G401 (cell line): Measurements from ENCODE around the gene CAVIN1. TPM values are rescaled to one million over a fixed set of nuclear protein-coding genes. Genes with fewer than 3 reads are reported as not detected.
"Not testable (repeated sequence)": the region's sequence is repeated elsewhere in the genome, so short reads cannot be mapped to it uniquely, and the experiment has no call there.

ENCODE experiments used
- DNase-seq: peaks from one replicate; pipeline ENCODE4 v3.0.0-alpha.2; 2015; ENCODE audit warnings: low spot score
- in situ Hi-C: cut with HindIII; loops from 2 replicates; pipeline ENCODE4 v1.10.0; 2016; ENCODE audit warnings: low sequenced_read_pairs, mixed read lengths
- total RNA-seq: library from RNA; depleted of rRNA; stranded (reverse); fragments of >200 nt; shearing (Covaris generic); gene quantifications from 2 replicates; pipeline ENCODE4 v1.2.3, GENCODE V29; 2014; rRNA removed

Gene CAVIN1, protein sequence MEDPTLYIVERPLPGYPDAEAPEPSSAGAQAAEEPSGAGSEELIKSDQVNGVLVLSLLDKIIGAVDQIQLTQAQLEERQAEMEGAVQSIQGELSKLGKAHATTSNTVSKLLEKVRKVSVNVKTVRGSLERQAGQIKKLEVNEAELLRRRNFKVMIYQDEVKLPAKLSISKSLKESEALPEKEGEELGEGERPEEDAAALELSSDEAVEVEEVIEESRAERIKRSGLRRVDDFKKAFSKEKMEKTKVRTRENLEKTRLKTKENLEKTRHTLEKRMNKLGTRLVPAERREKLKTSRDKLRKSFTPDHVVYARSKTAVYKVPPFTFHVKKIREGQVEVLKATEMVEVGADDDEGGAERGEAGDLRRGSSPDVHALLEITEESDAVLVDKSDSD
- total RNA-seq, result 755 and 829 TPM in 2 replicates

DNA sequence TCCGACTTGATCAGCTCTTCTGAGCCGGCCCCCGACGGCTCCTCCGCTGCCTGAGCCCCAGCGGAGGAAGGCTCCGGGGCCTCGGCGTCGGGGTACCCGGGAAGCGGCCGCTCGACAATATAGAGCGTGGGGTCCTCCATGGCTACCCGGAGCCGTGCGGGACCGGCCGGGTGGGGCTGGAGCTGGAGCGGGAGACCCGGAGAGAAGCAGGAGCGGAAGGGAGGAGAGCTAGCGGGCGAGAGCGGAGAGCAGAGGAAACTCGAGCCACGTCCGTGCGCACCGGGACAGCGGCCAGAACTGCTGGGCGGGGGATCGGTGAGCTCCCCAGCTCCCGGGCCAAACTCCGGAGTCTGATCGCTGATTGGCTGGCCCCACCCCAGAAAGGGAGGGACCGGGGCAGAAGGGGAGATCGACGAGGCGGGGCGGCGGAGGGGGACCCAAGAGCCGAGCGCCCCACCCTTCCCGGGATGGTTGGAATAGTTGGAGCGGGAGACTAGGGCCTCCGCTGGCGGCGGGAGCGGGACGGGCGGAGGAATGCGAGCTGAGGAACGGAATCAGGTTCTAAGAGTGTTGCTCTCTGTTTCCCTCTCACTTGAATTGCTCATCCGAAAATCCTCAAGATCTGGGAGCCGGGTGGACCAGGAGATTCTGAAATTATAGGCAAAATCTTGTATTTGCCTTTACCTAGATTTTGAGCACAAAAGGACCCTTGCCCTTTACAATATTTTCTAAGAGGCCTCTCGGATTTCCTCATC lies at the start of gene CAVIN1:
Gene CAVIN1 (minus strand): TSS at position 299 of the 755 bp plus-strand sequence. CDS start 159 bp downstream, at position 140.
- in situ Hi-C loops, result loop anchor here (5.0 kb wide), 1 partner anchor 99 kb away; no protein-coding TSS in a partner anchor
- DNase-seq, result peak; percentile 96

- in situ Hi-C loops, result no loop called here
- no peak for DNase-seq
These were observed 44.8 kb upstream of the CAVIN1 start for GRCh38 chr17:42467889-42468288.

- in situ Hi-C loops, result no loop called here
- DNase-seq, result no peak
These were observed 40.9 kb upstream of the CAVIN1 start for GRCh38 chr17:42463976-42464400.

DNA sequence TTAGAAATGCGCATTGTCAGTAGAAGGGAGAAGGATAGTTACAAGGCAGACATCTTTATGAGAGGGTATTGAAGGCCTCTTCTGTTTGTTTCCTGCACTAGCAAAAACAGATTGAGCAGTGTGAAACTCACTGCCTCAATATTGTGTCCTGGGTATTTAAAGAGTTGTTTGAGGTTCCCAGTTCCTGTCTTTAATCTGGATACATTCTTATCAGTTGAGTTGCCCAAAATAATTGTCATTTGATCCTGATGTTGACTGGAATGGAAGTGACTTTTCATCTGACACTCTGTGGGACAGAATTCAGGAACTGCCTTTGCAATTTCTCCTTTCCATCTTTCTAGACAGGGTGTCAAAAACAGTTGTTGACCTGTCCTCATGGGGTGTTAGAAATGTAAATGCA lies 37.3 kb upstream of the CAVIN1 start:
- in situ Hi-C loops, result no loop called here
- no peak for DNase-seq

DNA sequence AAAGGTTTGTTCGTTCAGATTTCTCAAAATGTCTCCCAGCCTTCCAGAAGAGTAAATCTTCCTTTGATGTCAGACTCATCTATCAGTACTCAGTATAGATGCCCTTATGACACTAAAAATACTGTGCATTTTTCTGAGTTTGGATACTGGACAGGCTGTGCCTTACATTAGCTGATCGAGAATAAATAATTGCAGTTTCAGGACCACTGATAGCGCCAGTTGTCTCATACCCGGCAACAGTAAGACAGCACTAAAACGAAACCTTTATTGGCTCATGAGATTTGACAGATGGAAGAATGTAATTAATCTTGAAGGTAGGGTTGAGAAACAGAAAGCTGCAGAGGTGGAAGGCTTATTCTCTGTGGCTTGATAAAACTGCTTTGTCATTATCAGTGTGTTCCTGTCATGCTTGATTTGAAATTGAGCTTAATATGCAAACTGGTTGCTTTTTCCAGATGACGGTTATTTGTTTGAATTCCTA lies 36.8 kb upstream of the CAVIN1 start:
- DNase-seq, result peak; percentile 45
- in situ Hi-C loops, result no loop called here

GRCh38 chr17:42459256-42459800 lies 36.3 kb upstream of the CAVIN1 start:
- peak; percentile 87 for DNase-seq
- in situ Hi-C loops, result no loop called here

- DNase-seq, result peak; percentile 95
- in situ Hi-C loops, result no loop called here
These were observed 35.6 kb upstream of the CAVIN1 start, which contains the start of gene ATP6V0A1 for GRCh38 chr17:42458497-42459255. TSS of gene ATP6V0A1 (plus strand) at chr17:42458878. CDS start at chr17:42460895, 2,017 bp downstream.

- in situ Hi-C loops, result no loop called here
- DNase-seq, result no peak
These were observed 34.2 kb upstream of the CAVIN1 start for GRCh38 chr17:42457107-42457792.

- DNase-seq, result no peak
- in situ Hi-C loops, result no loop called here
These were observed 33.4 kb upstream of the CAVIN1 start for GRCh38 chr17:42456223-42457106.

DNA sequence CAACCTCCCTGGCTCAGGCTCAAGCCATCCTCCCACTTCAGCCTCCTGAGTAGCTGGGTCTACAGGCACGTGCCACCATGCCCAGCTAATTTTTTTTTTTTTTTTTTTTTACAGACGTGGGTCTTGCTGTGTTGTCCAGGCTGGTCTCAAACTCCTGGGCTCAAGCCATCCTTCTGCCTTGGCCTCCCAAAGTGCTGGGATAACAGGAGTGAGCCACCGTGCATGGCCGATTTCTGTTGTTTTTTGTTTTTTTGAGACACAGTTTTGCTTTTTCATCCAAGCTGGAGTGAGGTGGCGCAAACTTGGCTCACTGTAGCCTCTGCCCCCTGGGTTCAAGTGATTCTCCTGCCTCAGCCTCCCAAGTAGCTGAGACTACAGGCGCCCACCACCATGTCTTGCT lies 31.9 kb upstream of the CAVIN1 start:
- DNase-seq, in situ Hi-C loops: not testable (repeated sequence)

GRCh38 chr17:42453439-42453838 lies 30.4 kb upstream of the CAVIN1 start:
- DNase-seq, result no peak
- in situ Hi-C loops, result no loop called here

DNA sequence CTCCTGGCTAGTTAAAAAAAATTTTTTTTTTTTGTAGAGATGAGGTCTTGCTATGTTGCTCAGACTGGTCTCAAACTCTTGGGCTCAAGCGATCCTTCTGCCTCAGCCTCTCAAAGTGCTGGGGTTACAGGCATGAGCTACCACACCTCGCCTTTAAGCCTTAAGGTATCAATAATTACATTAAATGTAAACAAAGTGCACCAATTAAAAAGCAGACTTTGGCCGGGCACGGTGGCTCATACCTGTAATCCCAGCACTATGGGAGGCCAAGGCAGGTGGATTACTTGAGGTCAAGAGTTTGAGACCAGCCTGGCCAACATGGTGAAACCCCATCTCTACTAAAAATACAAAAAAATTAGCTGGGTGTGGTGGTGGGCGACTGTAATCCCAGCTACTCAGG lies 28.2 kb upstream of the CAVIN1 start:
- in situ Hi-C loops, DNase-seq: not testable (repeated sequence)

DNA sequence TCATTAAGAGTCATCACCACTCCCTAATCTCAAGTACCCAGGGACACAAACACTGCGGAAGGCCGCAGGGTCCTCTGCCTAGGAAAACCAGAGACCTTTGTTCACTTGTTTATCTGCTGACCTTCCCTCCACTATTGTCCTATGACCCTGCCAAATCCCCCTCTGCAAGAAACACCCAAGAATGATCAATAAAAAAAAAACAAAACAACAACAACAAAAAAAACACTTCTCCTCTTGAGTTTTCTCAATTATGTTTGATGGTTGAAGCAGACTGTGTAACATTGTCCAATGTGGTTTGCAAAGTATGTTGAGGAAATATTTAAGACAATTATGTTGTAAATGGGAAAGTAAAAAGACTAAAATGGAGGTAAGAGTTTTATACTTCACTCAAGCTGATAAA lies 26.8 kb upstream of the CAVIN1 start:
- in situ Hi-C loops, DNase-seq: not testable (repeated sequence)

GRCh38 chr17:42449176-42449575 lies 26.1 kb upstream of the CAVIN1 start:
- in situ Hi-C loops, result not testable (repeated sequence)

DNA sequence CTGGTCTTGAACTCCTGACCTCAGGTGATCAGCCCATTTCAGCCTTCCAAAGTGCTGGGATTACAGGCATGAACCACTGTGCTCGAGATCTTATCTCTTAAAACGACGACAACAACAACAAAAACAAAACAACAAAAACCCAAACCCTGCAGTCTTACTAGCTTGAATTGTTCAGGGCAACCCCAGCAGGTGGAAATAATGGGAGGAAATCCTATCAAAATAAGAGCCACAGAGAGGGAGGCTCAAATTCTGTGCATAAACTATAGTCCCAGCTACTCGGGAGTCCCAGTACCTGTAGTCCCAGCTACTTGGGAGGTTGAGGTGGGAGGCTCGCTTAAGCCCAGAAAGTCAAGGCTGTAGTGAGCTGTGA lies 19.1 kb upstream of the CAVIN1 start:
- DNase-seq, result no peak
- in situ Hi-C loops, result no loop called here

More at GRCh38 chr17:42449176-42449575, 26.1 kb upstream of the CAVIN1 start:
- not testable (repeated sequence) for DNase-seq

DNA sequence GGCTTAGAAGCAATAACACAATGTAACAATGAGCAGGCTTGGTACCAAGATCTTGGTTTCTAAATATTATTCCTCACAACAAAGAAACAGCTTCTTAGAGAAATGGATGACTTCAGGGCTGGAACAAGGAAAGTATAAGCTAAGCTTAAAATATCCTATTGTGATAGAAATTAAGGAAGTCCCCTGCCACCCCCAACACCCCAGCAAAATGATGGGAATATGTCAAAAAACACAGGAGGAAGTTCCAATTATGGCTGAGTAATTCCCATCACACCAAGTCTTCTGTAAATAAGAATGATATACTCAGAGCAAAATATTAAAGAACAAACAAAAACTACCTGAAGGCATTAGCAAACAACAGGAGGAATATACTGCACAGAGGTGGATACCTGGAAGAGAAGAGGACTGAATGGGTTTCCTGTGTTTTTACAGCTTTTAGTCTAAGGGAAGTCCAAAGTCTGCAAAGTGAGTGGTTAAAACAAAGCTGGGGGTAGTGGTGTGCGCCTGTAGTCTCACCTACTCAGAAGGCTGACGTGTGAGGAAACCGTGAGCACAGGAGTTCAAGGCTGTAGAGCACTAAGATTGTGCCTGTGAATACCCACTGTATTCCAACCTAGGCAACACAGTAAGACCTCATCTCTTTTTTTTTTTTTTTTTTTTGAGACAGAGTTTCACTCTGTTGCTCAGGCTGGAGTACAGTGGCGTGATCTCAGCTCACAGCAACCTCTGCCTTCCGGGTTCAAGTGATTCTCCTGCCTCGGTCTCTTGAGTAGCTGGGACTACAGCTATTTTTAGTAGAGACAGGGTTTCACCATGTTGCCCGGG lies 18.5 kb upstream of the CAVIN1 start:
- in situ Hi-C loops, result no loop called here

More for the DNA sequence above, 18.5 kb upstream of the CAVIN1 start:
- DNase-seq, result no peak
